Measurements from ENCODE around the gene SDHB.

Gene SDHB

DNA sequence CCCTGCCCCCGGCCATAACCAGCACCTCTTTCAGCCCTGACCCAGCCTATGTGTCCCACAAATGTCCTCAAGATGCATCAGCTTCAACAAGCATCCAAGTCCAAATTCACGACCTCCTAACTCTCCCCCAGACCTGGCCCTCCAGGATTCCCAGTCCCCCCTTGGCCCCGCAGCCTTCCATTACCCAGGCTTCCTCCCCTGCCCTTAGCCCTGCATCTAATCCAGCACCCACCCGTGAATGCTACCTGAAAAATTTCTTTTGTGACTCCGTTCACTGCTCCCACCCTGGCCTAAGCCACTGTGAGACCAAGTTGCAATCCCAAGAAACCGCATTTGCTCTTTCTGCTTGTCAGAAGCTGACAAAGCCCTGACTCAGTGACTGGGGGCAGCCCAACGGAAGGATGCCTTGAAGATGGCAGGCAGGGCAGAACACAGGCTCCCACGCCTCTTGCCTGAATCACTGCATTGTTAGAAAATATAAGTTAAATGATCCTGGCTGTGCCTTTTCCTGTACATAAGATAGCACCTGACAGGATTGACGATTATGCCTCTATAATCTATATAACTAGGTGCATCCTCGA, 72.5 kb downstream of the SDHB start:
- no peak for DNase-seq

DNA sequence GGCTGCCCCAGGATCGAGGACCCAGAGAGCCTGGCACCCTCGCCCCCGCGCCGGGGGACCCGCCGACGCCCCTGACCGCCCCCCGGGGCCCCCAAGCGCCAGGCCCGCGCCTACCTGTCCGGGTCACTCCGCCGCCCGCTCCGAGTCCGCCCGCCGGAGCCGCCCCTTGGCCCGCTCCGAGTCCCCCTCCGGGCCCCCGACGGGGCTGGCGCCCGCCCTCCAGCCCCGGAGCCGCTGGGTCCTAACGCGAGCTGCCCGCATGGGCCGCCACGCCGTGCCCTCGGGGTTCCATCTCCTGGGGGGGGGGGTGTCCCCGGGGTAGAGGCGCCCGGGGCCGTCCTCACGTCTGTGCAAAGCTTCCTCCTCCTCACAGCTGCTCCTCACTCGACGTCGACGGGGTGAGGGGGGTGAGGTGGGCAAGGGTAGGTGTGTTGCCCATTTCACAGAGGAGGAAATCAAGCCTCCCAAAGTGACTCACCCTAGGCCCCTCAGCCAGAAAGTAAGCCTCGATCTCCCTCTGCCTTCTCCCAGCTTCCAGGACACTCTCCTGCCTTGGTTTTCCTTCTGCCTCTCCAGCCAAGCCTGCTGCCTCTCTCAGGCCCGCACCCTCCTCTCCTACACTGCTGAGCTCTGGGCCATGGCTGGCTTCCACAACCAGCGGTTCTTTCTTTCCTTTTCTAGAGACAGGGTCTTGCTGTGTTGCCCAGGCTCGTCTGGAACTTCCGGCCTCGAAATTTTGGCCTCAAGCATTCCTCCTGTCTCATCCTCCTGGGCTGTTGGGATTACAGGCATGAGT, 73.2 kb downstream of the SDHB start, which contains the start of gene MFAP2:
Gene MFAP2, minus strand, starts transcription at position 148 of the 796 bp plus-strand sequence. CDS start 2,347 bp downstream, outside the sequence.
- DNase-seq = no peak

DNA sequence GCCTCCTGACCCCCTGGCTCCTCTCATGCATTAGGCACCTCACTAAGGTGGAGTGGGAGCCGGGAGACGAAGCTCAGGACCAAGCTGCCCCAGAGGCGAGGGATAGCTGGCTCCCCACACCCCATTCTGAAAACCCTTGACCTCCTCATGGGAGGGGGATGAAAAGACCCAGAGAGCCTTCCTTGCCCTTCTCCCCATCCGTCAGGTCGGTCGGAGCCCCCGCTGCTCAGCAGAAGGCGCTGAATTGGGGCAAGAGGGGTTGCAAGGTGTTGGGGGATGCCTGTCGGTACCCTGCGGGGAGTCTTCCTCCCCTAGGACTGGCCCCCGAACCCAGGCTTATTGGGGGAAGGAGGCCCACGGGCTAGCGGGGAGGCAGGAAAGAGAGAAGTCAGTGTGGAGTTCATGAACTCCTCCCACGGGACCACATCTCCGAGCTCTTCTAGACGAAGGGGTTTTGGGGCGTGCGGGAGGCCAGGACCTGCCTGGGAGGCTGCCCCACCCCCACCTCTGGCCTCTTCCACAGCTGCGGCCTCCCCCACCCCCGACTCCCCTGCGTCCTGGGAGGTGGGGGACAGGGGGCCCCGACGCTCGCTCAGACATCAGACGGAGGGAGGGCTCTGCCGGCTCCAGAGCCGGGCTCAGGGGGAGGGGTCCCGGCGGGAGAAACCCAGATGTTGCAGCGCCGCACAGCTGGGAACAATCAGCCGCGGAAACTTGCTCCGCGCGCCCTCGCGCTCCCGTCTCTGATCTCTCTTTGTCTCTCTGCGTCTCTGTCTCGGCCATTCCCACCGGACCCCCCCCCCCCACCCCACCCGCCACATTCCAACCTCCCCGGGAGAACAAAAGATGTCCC, 74.1 kb downstream of the SDHB start:
- DNase-seq = no peak

DNA sequence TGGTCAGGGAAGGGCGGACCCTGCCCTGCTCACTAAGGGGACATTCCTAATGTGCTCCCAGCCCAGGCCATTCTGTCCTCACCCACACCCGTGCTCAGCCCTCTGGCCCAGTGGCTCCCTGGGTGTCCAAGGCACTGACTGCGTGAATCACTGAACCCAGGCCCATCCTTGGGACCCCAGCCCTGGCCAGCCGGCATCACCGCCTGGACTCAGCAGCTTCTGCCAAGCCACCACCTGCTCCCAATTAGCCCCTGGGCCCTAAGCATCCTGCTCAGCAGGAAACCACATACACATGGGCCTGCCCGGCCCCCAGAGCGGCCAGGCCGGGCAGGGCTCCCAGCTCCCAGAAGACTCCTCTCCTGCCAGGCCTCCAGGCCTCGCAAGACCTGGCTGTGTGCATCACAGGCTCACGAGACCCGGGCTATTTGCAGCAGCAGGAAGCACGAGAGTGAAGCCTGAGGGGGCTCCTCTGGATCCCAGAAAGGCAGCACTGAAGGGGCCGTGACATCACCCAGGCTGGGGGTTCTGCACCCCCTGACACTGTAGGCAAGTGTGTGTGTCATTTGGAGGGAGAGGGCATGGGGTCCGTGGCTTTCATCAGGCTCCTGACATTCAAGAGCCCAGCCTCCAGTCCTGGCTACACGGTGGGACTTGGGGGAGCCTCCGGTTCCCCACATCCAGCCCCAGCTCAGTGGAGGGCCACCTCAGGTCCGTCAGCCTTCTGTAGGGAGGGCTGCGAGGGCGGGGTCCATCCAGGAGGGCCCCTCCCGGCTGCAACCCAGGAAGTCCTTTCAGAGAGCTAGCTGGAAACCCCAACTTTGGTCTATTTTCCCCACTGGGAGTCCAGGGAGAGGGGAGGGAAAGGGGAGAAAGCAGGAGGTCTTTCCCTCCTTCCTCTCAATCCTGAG, 75.0 kb downstream of the SDHB start:
- DNase-seq = no peak

DNA sequence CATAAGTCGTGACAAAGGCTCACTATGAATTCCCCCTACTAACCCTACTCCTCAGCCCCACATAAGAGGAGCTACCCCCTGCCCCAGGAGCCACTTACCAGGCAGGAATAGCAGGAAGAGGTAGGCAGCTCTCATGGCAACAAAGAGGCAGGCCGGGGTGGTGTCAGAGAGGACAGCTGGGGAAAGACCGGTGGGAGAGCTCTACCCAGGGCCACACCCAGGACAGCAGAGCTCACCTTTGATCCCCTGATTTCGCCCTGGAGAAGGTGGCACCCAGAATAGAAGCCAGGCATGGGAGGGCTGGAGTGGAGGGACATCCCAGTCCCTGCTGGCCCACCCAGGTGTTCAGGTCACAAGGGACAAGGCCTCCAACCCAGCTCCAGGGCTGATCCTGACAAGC, 75.7 kb downstream of the SDHB start:
- no peak for DNase-seq

DNA sequence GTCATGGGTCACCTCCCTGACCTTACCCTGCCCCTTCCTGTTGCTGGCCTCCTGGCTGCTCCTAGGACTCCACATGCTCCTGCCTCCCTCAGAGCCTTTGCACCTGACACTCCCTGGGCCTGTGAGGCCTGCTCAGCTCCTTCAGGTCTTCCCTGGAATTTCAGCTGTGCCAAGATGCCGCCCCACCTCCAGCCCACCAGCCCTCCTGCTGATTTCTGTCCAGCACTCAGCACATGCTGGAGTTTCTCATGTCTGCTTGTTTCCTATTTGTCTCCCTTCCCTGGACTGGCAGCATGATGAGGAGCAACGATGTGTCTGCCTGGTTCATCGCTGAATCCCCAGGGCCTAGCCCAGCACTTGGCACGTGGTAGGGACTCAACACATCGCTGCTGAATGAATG, 76.5 kb downstream of the SDHB start:
- no peak for DNase-seq

DNA sequence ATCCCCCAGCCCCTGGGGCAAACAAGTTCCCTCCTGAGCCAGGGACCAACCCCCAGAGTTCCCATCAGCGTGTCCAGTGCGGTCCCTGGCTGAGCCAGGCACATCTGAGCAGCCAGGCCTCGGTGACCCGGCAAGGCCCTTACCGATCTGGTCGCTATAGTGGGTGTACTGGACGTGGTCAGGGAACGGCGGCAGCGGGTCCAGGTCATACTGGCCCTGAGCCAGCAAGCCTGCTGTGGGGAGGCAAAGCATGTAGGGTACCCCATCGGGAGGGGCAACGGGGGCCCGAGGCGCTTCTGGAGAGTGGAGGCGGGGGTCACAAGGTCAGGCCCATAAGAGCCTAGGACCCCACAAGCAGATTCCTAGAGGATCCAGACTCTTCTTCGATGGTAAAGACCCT, 76.9 kb downstream of the SDHB start:
- DNase-seq = no peak

DNA sequence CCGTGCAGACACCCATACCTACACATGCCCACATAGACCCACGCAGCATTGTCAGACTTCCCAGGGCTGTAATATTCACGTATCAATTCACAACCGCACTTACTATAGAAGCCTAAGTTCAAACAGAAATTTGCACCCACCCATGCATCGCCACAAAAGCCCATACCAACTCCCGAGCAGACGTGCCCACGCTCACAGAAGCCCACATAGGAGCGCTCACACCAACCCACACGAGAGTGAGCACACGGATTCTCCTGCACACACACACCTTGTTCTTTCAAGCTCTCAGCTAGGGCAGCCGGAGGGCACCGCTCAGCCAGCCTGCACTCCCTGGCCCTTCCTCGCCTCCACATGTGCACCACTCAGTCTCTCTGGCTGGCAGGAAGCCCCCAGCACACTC, 78.0 kb downstream of the SDHB start:
- DNase-seq = no peak

DNA sequence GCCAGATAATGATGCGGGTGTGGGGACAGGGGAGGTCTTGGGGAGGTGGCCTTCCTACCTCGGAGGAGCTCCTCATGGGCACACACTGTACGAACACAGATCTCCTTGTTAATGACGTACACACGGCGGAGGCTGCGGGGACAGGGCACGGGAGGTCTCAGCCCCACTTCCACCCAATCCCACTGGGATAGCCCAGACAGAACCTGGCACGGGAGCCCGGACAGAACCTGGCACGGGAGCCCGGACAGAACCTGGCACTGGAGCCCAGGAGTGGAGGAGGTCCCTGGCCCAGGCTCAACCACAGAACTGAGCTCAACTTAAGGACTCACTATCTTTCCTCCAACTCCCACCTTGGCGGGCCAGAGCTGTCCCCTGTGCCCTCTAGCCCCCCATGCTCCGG, 78.6 kb downstream of the SDHB start:
- DNase-seq = no peak

DNA sequence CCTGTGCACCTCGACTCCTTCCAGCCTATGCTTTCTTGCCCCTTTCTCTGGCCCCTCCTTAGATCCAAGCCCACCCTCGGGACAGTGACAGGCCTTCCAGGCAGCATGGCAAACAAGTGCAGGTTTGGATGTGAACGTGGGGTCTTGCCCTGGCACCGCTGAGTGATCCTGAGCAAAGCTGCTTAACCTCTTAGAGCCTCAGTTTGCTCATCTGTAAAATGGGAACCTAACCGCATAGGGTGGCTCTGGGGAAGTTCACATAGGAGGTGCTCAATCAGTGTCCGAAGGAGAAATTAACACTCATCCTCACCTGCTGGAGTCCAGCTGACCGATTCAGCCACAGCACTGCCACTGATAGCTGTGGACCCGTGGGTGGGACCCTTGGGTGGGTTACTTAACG, 80.6 kb downstream of the SDHB start:
- DNase-seq = no peak

DNA sequence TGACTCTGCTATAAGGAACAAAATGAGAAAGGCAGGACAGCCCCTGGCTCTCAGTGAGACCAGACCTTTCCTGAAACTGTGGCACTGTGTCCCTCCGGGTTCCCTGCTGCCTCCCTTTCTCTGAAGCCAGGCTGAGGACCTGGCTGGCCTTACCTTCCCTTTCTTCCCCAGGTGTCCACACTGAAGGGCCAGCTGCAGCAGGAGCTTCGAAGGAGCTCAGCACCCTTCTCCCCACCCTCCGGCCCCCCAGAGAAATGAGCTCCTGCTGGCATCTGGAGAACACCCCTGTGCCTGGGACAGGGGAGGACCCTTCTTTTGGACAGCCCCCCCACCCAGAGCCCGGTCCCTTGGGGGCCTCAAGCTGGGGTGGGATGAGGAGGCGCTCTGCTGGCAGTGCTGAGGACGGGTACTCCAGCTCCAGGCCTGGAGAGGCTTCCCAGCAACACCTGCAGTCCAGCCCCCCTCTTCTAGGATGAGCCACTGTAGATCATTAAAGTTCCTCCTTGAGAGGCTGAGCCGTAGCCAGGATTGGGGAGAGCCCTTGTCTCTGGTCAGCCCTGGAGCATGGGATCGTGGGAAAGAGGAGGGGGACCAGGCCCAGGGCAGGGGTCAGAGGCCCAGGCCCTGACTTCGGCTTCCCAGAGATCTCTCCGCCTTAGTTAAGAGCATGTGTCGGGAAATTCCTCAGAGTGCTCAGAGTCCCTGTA, 81.5 kb downstream of the SDHB start:
- no peak for DNase-seq

DNA sequence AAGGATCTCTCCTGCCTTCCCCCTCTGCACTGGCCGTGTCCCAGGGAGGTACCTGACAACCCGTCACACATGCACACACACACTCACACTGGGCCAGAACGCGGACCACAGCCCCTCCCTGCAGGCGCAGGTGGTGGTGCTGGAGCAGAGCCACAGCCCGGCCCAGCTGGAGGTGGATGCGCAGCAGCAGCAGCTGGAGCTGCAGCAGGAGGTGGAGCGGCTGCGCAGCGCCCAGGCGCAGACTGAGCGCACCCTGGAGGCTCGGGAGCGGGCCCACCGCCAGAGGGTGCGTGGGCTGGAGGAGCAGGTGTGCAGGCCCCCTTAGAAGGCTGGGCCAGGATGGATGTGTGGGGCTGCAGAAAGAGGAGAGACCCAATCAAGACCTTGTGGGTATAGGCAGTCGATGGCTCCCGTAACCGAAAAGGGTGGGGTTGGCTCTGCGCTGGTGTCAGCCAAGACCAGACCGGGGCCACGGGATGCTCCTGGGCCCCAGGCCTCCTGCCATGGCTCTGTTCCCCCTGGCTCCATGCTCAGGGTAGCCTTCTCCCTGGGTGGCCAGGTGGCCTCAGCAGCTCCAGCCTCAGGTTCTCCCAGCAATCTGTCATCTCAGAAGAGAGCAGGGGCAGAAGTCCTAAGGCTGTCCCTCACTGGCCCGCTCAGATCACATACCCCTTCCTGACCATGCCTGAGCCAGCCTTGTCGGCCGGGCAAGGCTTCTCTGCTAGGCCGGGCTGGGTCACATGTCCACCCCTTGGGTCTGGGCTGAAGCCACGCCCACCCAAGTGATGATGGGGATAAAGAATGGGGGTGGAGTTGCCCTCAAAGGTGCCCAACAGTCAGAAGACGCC, 82.3 kb downstream of the SDHB start:
- no peak for DNase-seq

DNA sequence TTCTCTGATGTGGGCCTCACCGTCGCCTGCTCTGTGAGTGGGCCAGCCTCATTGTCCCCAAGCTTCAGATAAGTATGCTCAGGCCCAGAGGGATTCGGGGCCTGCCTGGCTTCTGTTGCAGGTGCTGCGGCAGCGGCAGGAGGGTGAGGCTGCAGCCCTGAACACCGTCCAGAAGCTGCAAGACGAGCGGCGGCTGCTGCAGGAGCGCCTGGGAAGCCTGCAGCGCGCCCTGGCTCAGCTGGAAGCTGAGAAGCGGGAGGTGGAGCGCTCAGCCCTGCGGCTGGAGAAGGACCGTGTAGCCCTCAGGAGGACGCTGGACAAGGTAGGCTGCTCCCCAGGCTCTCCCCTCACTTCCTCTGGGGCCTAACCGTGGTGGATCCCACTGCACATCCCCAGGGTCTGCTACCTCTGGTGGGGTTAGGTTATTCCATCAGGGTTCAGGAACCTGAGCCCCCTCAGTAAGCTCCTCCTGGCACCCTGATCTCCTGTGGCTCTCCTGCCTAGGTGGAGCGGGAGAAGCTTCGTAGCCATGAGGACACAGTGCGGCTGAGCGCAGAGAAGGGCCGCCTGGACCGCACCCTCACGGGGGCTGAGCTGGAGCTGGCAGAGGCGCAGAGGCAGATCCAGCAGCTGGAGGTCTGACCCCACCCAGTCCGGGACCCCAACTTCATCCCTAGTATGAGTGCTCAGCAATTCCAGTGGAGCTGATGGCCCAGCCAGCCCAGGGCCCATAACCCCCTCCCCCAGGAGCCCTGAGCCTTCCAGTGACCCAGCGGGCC, 83.5 kb downstream of the SDHB start:
- DNase-seq = no peak

DNA sequence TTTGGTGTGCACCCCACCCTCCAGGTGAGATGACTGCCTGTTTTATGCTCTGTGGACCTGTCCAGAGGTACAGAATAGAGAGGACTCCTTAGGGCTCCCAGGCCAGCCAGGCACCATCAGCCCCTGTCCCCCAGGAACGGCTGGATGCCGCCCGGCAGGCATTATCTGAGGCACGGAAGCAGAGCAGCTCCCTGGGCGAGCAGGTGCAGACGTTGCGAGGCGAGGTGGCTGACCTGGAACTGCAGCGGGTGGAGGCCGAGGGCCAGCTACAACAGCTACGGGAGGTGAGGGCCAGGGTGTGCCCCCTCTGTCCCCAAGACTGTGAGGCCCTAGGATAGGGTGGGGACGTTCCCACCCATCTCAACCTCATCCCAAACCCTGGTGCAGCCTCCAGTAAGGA, 84.2 kb downstream of the SDHB start:
- no peak for DNase-seq

DNA sequence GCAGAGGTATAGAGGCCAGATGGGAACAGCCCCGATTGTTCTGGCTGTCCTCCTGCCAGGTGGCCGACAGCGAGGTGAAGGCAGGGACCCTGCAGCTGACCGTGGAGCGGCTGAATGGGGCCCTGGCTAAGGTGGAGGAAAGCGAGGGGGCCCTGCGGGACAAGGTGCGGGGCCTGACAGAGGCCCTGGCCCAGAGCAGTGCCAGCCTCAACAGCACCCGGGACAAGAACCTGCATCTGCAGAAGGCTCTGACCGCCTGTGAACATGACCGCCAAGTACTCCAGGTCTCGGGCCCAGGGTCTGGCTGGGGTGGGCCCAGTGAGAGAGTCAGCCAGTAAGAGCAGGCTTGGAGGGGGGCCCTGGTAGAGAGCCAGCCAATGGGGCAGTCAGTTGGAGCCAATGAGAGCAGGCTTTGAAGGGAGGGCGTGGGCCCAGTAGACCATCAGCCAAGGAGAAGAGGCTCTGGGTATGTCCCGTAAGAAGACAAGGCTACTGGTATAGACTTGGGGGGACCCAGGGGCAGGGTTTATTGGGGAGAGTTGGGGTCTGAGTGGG, 84.7 kb downstream of the SDHB start:
- no peak for DNase-seq
